GM12865 (cell line): Measurements from ENCODE around the gene IL1RAPL1.
"Not testable (repeated sequence)": the region's sequence is repeated elsewhere in the genome, so short reads cannot be mapped to it uniquely, and the experiment has no call there.

ENCODE experiments used
- DNase-seq: peaks from one replicate; pipeline ENCODE4 v3.0.0; 2010; ENCODE audit warnings: low read depth
- H3K4me3 ChIP-seq: 2 replicates; pipeline ENCODE4 v1.5.1; 2011; ENCODE audit warnings: mild to moderate bottlenecking, low read depth, low read length, control low read depth
- CTCF ChIP-seq: IDR thresholded peaks from 2 replicates; pipeline ENCODE4 v1.5.1; 2011; ENCODE audit warnings: low read length, control low read depth, low read depth, inconsistent platforms; ENCODE audit not compliant: insufficient read depth; ENCODE audit errors: missing control alignments

The IL1RAPL1 gene

GRCh38 chrX:29297171-29297800 lies 710.0 kb downstream of the IL1RAPL1 start:
- DNase-seq, result no peak
- no peak overlapping the region for H3K4me3 ChIP-seq
- no peak for TF ChIP-seq CTCF

- no peak for DNase-seq
- TF ChIP-seq CTCF, result no peak
- H3K4me3 ChIP-seq, result no peak overlapping the region
These were observed 712.4 kb downstream of the IL1RAPL1 start for GRCh38 chrX:29299684-29300083.

DNA sequence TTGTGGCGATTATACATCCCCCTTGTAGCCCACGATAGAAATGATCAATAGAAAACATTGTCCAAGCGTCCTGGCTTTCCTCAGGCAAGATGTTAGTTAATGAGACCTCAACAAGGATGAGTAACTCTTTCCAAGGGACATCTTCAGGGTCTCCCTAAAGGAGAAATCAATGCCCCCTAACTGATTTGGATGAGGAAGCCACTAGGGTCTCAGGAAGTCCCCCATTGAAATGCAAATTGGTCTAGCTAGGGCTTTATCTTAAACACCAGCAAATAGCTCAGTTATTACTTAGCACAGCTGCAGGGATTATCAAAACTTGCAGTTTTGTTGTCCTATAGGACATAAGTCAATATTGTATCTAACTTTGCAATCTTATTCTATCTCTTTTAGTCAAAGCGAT lies 721.5 kb downstream of the IL1RAPL1 start:
- H3K4me3 ChIP-seq, result no peak overlapping the region
- DNase-seq, result no peak
- no peak for TF ChIP-seq CTCF

GRCh38 chrX:29315931-29316330 lies 728.7 kb downstream of the IL1RAPL1 start:
- no peak overlapping the region for H3K4me3 ChIP-seq
- no peak for DNase-seq
- no peak for TF ChIP-seq CTCF

DNA sequence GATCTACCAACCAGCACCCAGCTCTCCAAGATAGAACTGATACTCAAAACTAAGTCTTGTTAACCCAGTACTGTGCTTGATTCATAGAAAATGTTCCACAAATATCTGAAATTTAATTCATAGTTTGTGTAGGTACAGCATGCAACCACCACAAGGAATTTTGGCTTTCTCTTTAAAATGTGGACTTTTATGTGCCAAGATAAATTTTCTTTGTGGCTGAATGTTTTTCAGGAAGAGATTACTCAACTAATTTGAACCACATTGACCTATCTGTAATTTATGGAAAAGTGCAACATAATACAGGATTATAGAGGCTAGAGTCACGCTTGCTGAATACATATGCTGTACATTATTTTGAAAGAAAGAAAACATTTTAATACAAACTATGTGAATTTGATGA lies 730.8 kb downstream of the IL1RAPL1 start:
- no peak overlapping the region for H3K4me3 ChIP-seq
- no peak for DNase-seq
- no peak for TF ChIP-seq CTCF

- not testable (repeated sequence) for H3K4me3 ChIP-seq, DNase-seq
These were observed 745.2 kb downstream of the IL1RAPL1 start for GRCh38 chrX:29332429-29332828.

GRCh38 chrX:29333091-29333490 lies 745.8 kb downstream of the IL1RAPL1 start:
- DNase-seq, H3K4me3 ChIP-seq: not testable (repeated sequence)

GRCh38 chrX:29348288-29348687 lies 761.0 kb downstream of the IL1RAPL1 start:
- no peak overlapping the region for H3K4me3 ChIP-seq
- DNase-seq, result peak; percentile 3
- TF ChIP-seq CTCF, result no peak
